ENCODE measurements around the gene PTPRB. TPM values are rescaled to one million over a fixed set of nuclear protein-coding genes. Genes with fewer than 3 reads are reported as not detected.

Gene PTPRB
- total RNA-seq, 2 donors from 2014 or later, result 0.31 to 0.52 TPM

DNA sequence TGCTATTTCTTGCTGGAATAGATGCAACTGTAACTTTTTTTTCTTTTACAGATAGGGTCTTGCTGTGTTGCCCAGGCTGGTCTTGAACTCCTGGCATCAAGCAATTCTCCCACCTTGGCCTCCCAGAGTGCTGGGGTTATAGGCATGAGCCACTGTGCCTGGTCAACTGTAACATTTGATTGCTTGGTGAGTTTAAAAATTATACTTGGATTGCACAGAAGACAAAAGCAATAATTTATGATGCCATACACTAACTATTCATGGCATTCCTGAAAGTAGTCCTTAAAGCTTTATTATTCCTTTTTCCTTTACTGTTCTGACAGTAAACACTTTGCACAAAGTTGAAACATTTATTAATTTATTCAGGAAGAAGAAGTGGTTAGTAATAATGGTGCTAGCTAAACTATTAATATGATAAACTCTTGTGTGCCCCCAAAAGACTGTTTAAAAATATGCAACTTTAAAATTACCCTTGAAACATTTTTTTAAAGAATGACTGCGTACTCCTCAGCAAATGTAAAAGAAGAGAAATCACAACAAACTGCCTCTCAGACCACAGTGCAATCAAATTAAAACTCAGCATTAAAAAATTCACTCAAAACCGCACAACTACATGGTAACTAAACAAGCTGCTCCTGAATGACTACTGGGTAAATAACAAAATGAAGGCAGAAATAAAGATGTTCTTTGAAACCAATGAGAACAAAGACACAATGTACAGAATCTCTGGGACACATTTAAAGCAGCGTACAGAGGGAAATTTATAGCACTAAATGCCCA, 8.3 kb downstream of the PTPRB start:
- DNase-seq (ENCODE audit: low spot score) (no peak), ATAC-seq (no peak)
- Mint-ChIP-seq H3K9me3 (no peaks in the 10 kb centered on the region), H3K27me3 (peaks cover 3 to 7% of the 10 kb centered on the region in 2 donors), H3K27ac (no peak overlapping the region), H3K36me3 (peaks cover 5% of the 10 kb centered on the region), H3K4me3 (no peak overlapping the region), H3K4me1 (ENCODE audit: low read depth in 2 of 2) (no peaks in the 10 kb centered on the region)

GRCh38 chr12:70627677-70628076, 9.6 kb downstream of the PTPRB start:
- no peak for ATAC-seq

GRCh38 chr12:70626180-70626579, 11.0 kb downstream of the PTPRB start:
- Mint-ChIP-seq H3K36me3 (peaks cover 5% of the 10 kb centered on the region), H3K4me3 (no peak overlapping the region)

More at GRCh38 chr12:70627677-70628076, 9.6 kb downstream of the PTPRB start:
- Mint-ChIP-seq H3K27me3 (peaks cover 3 to 7% of the 10 kb centered on the region in 2 donors), H3K9me3 (no peaks in the 10 kb centered on the region), H3K4me1 (ENCODE audit: low read depth in 2 of 2) (no peaks in the 10 kb centered on the region), H3K4me3 (no peak overlapping the region), H3K36me3 (peaks cover 5% of the 10 kb centered on the region), H3K27ac (no peak overlapping the region)
- no peak for DNase-seq (ENCODE audit: low spot score)

GRCh38 chr12:70619471-70620152, 17.6 kb downstream of the PTPRB start:
- ATAC-seq (no peak), DNase-seq (ENCODE audit: low spot score) (no peak)
- Mint-ChIP-seq H3K27ac (no peak overlapping the region), H3K4me3 (no peak overlapping the region), H3K36me3 (no peaks in the 10 kb centered on the region), H3K4me1 (ENCODE audit: low read depth in 2 of 2) (no peaks in the 10 kb centered on the region), H3K9me3 (no peaks in the 10 kb centered on the region), H3K27me3 (peaks cover 0 to 2% of the 10 kb centered on the region in 2 donors)

More at GRCh38 chr12:70626180-70626579, 11.0 kb downstream of the PTPRB start:
- Mint-ChIP-seq H3K4me1 (ENCODE audit: low read depth in 2 of 2) (no peaks in the 10 kb centered on the region), H3K27me3 (peaks cover 3 to 7% of the 10 kb centered on the region in 2 donors), H3K27ac (no peak overlapping the region), H3K9me3 (no peaks in the 10 kb centered on the region)
- no peak for ATAC-seq
- DNase-seq (ENCODE audit: low spot score), result no peak

DNA sequence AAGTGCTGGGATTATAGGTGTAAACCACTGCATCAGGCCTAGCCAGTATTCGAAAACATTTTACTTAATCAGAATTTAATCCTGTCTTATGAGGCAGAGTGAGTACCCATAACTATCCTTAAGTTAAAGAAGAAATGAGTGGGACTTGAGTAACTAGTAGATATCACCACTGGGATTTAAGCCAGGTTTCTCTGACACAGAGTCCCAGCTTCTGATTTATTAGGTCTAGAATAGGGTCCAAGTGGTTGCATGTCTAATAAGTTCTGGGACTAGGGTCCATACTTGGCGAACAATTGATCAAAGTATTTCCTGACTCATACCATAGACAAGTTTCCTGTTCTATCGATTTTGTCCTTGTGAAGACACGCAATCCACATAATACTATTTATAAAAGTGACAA, 18.9 kb downstream of the PTPRB start:
- no peaks in the 10 kb centered on the region for H3K9me3 Mint-ChIP-seq
- H3K27ac Mint-ChIP-seq, result no peak overlapping the region
- H3K27me3 Mint-ChIP-seq, result peaks cover 2 to 7% of the 10 kb centered on the region in 2 donors
- no peaks in the 10 kb centered on the region for H3K4me1 Mint-ChIP-seq (ENCODE audit: low read depth in 2 of 2)
- no peak for DNase-seq (ENCODE audit: low spot score)
- H3K36me3 Mint-ChIP-seq, result no peaks in the 10 kb centered on the region
- H3K4me3 Mint-ChIP-seq, result no peak overlapping the region
- ATAC-seq, result no peak

- DNase-seq (ENCODE audit: low spot score) (no peak), ATAC-seq (no peak)
- H3K9me3 Mint-ChIP-seq, result no peaks in the 10 kb centered on the region
- no peak overlapping the region for H3K4me3 Mint-ChIP-seq
- no peaks in the 10 kb centered on the region for H3K36me3 Mint-ChIP-seq
- no peak overlapping the region for H3K27ac Mint-ChIP-seq
- H3K4me1 Mint-ChIP-seq (ENCODE audit: low read depth in 2 of 2), result no peaks in the 10 kb centered on the region
- peaks cover 2 to 7% of the 10 kb centered on the region in 2 donors for H3K27me3 Mint-ChIP-seq
These were observed 19.8 kb downstream of the PTPRB start for GRCh38 chr12:70617450-70617849.

DNA sequence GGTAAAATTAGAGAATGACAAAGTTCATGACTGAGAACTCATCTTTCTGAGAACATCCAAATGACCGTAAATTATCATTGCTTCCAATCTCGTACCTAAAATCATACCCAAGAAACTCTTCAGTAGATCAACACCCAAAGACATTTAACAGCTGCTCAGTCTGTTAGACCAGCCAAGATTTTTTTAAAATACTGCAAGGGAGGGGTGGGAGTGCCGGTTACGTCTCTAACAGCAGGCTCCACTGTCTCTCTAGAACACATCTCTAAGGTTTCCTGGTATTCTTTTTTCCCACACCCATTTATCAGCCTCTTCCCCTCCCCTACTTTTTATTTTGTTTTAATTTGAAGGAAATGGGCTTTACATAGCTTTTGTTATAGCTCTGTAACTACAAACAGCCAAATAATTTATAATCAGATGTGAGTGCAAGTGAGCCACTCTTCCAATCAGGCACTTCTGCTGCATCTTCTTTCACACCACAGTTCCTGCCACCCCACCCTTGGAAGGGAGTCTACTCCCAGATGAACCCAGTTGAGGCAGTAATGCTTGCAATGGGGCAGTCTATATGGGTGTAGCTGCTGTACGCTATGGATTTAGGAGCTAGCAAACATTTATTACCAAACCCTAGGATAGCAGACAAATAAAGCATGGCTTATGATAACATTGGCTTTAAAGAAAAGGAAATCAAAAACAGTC, 21.9 kb downstream of the PTPRB start:
- H3K36me3 Mint-ChIP-seq, result no peaks in the 10 kb centered on the region
- H3K4me3 Mint-ChIP-seq, result no peak overlapping the region
- H3K9me3 Mint-ChIP-seq, result no peaks in the 10 kb centered on the region
- no peak for ATAC-seq
- no peak overlapping the region for H3K27ac Mint-ChIP-seq
- peaks cover 4 to 5% of the 10 kb centered on the region in 2 donors for H3K4me1 Mint-ChIP-seq (ENCODE audit: low read depth in 2 of 2)
- H3K27me3 Mint-ChIP-seq, result peaks cover 3 to 13% of the 10 kb centered on the region in 2 donors
- no peak for DNase-seq (ENCODE audit: low spot score)

- no peaks in the 10 kb centered on the region for H3K9me3 Mint-ChIP-seq
These were observed 27.3 kb downstream of the PTPRB start for GRCh38 chr12:70609739-70610491.

GRCh38 chr12:70609203-70609602, 28.0 kb downstream of the PTPRB start:
- Mint-ChIP-seq H3K27me3 (peaks cover 8 to 31% of the 10 kb centered on the region in 2 donors), H3K9me3 (no peaks in the 10 kb centered on the region), H3K4me1 (ENCODE audit: low read depth in 2 of 2) (peaks cover 7 to 12% of the 10 kb centered on the region in 2 donors), H3K4me3 (peak overlapping the region; percentile 54), H3K27ac (no peak overlapping the region), H3K36me3 (peaks cover 5% of the 10 kb centered on the region)
- DNase-seq (ENCODE audit: low spot score), result no peak
- no peak for ATAC-seq

More at GRCh38 chr12:70609739-70610491, 27.3 kb downstream of the PTPRB start:
- peak; percentile 61 for DNase-seq (ENCODE audit: low spot score)
- peaks cover 8 to 29% of the 10 kb centered on the region in 2 donors for H3K27me3 Mint-ChIP-seq
- H3K4me1 Mint-ChIP-seq (ENCODE audit: low read depth in 2 of 2), result peaks cover 7 to 12% of the 10 kb centered on the region in 2 donors
- H3K36me3 Mint-ChIP-seq, result peaks cover 5% of the 10 kb centered on the region
- peak overlapping the region in 1 of 2 donors; percentile 71 for H3K27ac Mint-ChIP-seq
- peak; percentile 74 to 91 for ATAC-seq
- H3K4me3 Mint-ChIP-seq, result peak overlapping the region; percentile 68

GRCh38 chr12:70608184-70608583, 29.0 kb downstream of the PTPRB start:
- H3K4me3 Mint-ChIP-seq, result no peak overlapping the region
- peaks cover 8 to 24% of the 10 kb centered on the region in 2 donors for H3K27me3 Mint-ChIP-seq
- no peaks in the 10 kb centered on the region for H3K9me3 Mint-ChIP-seq
- peaks cover 7 to 12% of the 10 kb centered on the region in 2 donors for H3K4me1 Mint-ChIP-seq (ENCODE audit: low read depth in 2 of 2)
- peaks cover 5% of the 10 kb centered on the region for H3K36me3 Mint-ChIP-seq
- no peak for DNase-seq (ENCODE audit: low spot score)
- H3K27ac Mint-ChIP-seq, result no peak overlapping the region
- no peak for ATAC-seq

- peaks cover 5% of the 10 kb centered on the region for H3K36me3 Mint-ChIP-seq
- H3K27ac Mint-ChIP-seq, result no peak overlapping the region
- no peaks in the 10 kb centered on the region for H3K9me3 Mint-ChIP-seq
These were observed 30.1 kb downstream of the PTPRB start for GRCh38 chr12:70607107-70607506.

GRCh38 chr12:70605976-70606375, 31.3 kb downstream of the PTPRB start:
- Mint-ChIP-seq H3K27me3 (peaks cover 11 to 29% of the 10 kb centered on the region in 2 donors), H3K36me3 (peaks cover 5% of the 10 kb centered on the region), H3K4me3 (no peak overlapping the region), H3K4me1 (ENCODE audit: low read depth in 2 of 2) (peaks cover 7 to 12% of the 10 kb centered on the region in 2 donors), H3K27ac (no peak overlapping the region), H3K9me3 (no peaks in the 10 kb centered on the region)
- no peak for ATAC-seq
- no peak for DNase-seq (ENCODE audit: low spot score)

More at GRCh38 chr12:70607107-70607506, 30.1 kb downstream of the PTPRB start:
- Mint-ChIP-seq H3K27me3 (peaks cover 8 to 24% of the 10 kb centered on the region in 2 donors), H3K4me3 (no peak overlapping the region), H3K4me1 (ENCODE audit: low read depth in 2 of 2) (peaks cover 7 to 12% of the 10 kb centered on the region in 2 donors)
- ATAC-seq, result no peak
- no peak for DNase-seq (ENCODE audit: low spot score)

DNA sequence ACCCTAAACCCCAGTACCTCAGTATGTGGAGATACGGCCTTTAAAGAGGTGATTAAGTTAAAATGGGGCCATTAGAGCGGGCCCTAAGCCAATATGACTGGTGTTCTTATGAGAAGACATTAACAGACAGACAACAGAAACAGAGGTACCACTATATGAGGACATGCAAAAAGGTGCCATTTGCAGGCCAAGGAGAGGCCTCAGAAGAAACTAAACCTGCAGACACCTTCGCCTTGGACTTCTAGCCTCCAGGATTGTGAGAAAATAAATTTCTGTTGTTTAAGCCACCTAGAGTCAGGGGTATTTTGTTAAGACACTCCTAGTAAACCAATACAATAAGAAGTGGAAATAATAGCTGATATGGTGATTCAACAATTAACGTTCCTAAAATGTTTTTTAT, 32.6 kb downstream of the PTPRB start:
- Mint-ChIP-seq H3K27me3 (peaks cover 6 to 22% of the 10 kb centered on the region in 2 donors), H3K4me3 (no peak overlapping the region)

More for the DNA sequence above, 32.6 kb downstream of the PTPRB start:
- DNase-seq (ENCODE audit: low spot score) (no peak), ATAC-seq (no peak)
- peaks cover 5% of the 10 kb centered on the region for H3K36me3 Mint-ChIP-seq
- H3K27ac Mint-ChIP-seq, result no peak overlapping the region
- H3K9me3 Mint-ChIP-seq, result no peaks in the 10 kb centered on the region
- peaks cover 0 to 6% of the 10 kb centered on the region in 2 donors for H3K4me1 Mint-ChIP-seq (ENCODE audit: low read depth in 2 of 2)

Measured in natural killer cell treated with Interleukin-12 subunit alpha and Interleukin-12 subunit beta and Interleukin-15 and Interleukin-18, amount 100 ng/mL, for 72 hours (primary cell).